ENCODE measurements around the gene IFT27. TPM values are rescaled to one million over a fixed set of nuclear protein-coding genes. Genes with fewer than 3 reads are reported as not detected.
A peak's percentile ranks its signal among the peaks of the same experiment; 100 is the strongest.

IFT27 gene
- total and polyA plus RNA-seq, 2 donors (not counting 1 experiment from before 2014, with no cell fraction given): 14.1 to 19.0 TPM

GRCh38 chr22:36795633-36796032, 19.7 kb upstream of the IFT27 start:
- Histone ChIP-seq H4K20me1 (ENCODE audit: control insufficient read depth, extremely low read depth, insufficient read depth, low read length) (no peaks in the 10 kb centered on the region), H3K4me2 (ENCODE audit: extremely low read depth, insufficient read depth, low read length) (no peak overlapping the region), H3K27ac (ENCODE audit: insufficient read depth, low read length) (no peak overlapping the region), H2AFZ (ENCODE audit: low read length) (no peak overlapping the region), H3K4me1 (ENCODE audit: control insufficient read depth, extremely low read depth, insufficient read depth, low read length) (no peaks in the 10 kb centered on the region), H3K27me3 (ENCODE audit: control insufficient read depth, insufficient read depth, low read length) (peaks cover 12% of the 10 kb centered on the region), H3K79me2 (ENCODE audit: control insufficient read depth, insufficient read depth, low read length) (no peaks in the 10 kb centered on the region), H3K9me3 (ENCODE audit: control insufficient read depth, insufficient read depth, low read depth, low read length) (no peaks in the 10 kb centered on the region), H3K36me3 (ENCODE audit: control insufficient read depth, insufficient read depth, low read length) (no peaks in the 10 kb centered on the region), H3K9ac (ENCODE audit: insufficient read depth, low read length) (no peak overlapping the region), H3K4me3 (replicated peaks in 1 of 4; ENCODE audit: control extremely low read depth in 1 of 4, insufficient read depth in 1 of 4, low read depth in 3 of 4, low read length in 4 of 4) (no peak overlapping the region)
- DNase-seq (ENCODE audit: low read depth in 2 of 2): peak in 1 of 2 donors; percentile 5
- TF ChIP-seq CTCF (conservative IDR thresholded peaks at IDR 0.05 in 1 of 2, IDR thresholded peaks at IDR 0.05 in 1 of 2; ENCODE audit: low read depth in 1 of 2, low read length in 2 of 2): no peak
- TF ChIP-seq EZH2 (IDR thresholded peaks at IDR 0.05; ENCODE audit: low read length, missing control alignments): no peak

DNA sequence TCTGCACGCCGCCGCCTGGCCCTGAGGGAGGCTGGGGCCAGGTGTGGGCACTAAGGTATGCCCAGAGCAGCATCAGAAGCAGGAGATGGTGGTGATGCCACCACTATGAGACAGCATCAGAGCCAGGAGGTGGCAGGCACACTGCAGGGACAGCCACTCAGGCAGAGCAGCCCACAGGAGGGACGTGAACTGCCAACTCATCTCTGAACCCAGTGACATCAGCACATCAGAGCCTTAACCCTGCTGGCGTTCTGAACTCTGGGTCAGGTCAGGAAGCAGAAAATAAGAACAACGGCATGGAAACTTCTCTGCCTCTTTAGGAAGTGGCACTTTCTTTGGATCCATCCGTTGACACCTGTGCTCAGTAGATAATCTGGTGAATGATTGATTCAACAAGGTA, 14.7 kb upstream of the IFT27 start:
- no peaks in the 10 kb centered on the region for H4K20me1 ChIP-seq (ENCODE audit: control insufficient read depth, extremely low read depth, insufficient read depth, low read length)
- H3K36me3 ChIP-seq (ENCODE audit: control insufficient read depth, insufficient read depth, low read length): no peaks in the 10 kb centered on the region
- no peak overlapping the region for H3K9ac ChIP-seq (ENCODE audit: insufficient read depth, low read length)
- no peak overlapping the region for H3K27ac ChIP-seq (ENCODE audit: insufficient read depth, low read length)
- no peaks in the 10 kb centered on the region for H3K79me2 ChIP-seq (ENCODE audit: control insufficient read depth, insufficient read depth, low read length)
- no peaks in the 10 kb centered on the region for H3K9me3 ChIP-seq (ENCODE audit: control insufficient read depth, insufficient read depth, low read depth, low read length)
- peaks cover 23% of the 10 kb centered on the region for H3K27me3 ChIP-seq (ENCODE audit: control insufficient read depth, insufficient read depth, low read length)
- H3K4me1 ChIP-seq (ENCODE audit: control insufficient read depth, extremely low read depth, insufficient read depth, low read length): no peaks in the 10 kb centered on the region
- H3K4me3 ChIP-seq (replicated peaks in 1 of 4; ENCODE audit: control extremely low read depth in 1 of 4, insufficient read depth in 1 of 4, low read depth in 3 of 4, low read length in 4 of 4): no peak overlapping the region
- H2AFZ ChIP-seq (ENCODE audit: low read length): no peak overlapping the region
- TF ChIP-seq EZH2 (IDR thresholded peaks at IDR 0.05; ENCODE audit: low read length, missing control alignments) (no peak), CTCF (conservative IDR thresholded peaks at IDR 0.05 in 1 of 2, IDR thresholded peaks at IDR 0.05 in 1 of 2; ENCODE audit: low read depth in 1 of 2, low read length in 2 of 2) (no peak)
- H3K4me2 ChIP-seq (ENCODE audit: extremely low read depth, insufficient read depth, low read length): no peak overlapping the region
- no peak for DNase-seq (ENCODE audit: low read depth in 2 of 2)

- peaks cover 20% of the 10 kb centered on the region for H3K27me3 ChIP-seq (ENCODE audit: control insufficient read depth, insufficient read depth, low read length)
- no peaks in the 10 kb centered on the region for H3K36me3 ChIP-seq (ENCODE audit: control insufficient read depth, insufficient read depth, low read length)
- no peaks in the 10 kb centered on the region for H3K9me3 ChIP-seq (ENCODE audit: control insufficient read depth, insufficient read depth, low read depth, low read length)
- DNase-seq (ENCODE audit: low read depth in 2 of 2): peak in 1 of 2 donors; percentile 7
- no peaks in the 10 kb centered on the region for H3K4me1 ChIP-seq (ENCODE audit: control insufficient read depth, extremely low read depth, insufficient read depth, low read length)
- H3K9ac ChIP-seq (ENCODE audit: insufficient read depth, low read length): no peak overlapping the region
- no peaks in the 10 kb centered on the region for H3K79me2 ChIP-seq (ENCODE audit: control insufficient read depth, insufficient read depth, low read length)
- no peak overlapping the region for H3K4me3 ChIP-seq (replicated peaks in 1 of 4; ENCODE audit: control extremely low read depth in 1 of 4, insufficient read depth in 1 of 4, low read depth in 3 of 4, low read length in 4 of 4)
- H3K27ac ChIP-seq (ENCODE audit: insufficient read depth, low read length): no peak overlapping the region
- H4K20me1 ChIP-seq (ENCODE audit: control insufficient read depth, extremely low read depth, insufficient read depth, low read length): no peaks in the 10 kb centered on the region
- H2AFZ ChIP-seq (ENCODE audit: low read length): no peak overlapping the region
- TF ChIP-seq CTCF (conservative IDR thresholded peaks at IDR 0.05 in 1 of 2, IDR thresholded peaks at IDR 0.05 in 1 of 2; ENCODE audit: low read depth in 1 of 2, low read length in 2 of 2) (no peak), EZH2 (IDR thresholded peaks at IDR 0.05; ENCODE audit: low read length, missing control alignments) (no peak)
- H3K4me2 ChIP-seq (ENCODE audit: extremely low read depth, insufficient read depth, low read length): no peak overlapping the region
Measured at GRCh38 chr22:36787204-36787988, 11.5 kb upstream of the IFT27 start.
